Breast epithelium (tissue), 4 donors: ENCODE results near the gene CDK10. TPM values are rescaled to one million over a fixed set of nuclear protein-coding genes. Genes with fewer than 3 reads are reported as not detected.

Source experiments
- DNase-seq, 2 donors: peaks; one replicate each; pipeline ENCODE4 v3.0.0-alpha.2; 2019; ENCODE audit warnings: low spot score in 2 of 2
- H3K27ac ChIP-seq, 2 donors: fragments of 200-600 bp; sonication (generic) in 1 of 2; one replicate each; pipeline ENCODE4 v1.5.1; 2016 to 2019; ENCODE audit warnings: mild to moderate bottlenecking in 1 of 2
- H3K27me3 ChIP-seq, 2 donors: fragments of 200-600 bp; sonication (generic) in 1 of 2; one replicate each; pipeline versions ENCODE4 v1.5.1 to v1.6.0; 2017 to 2019; ENCODE audit warnings: control low read depth in 1 of 2, mild to moderate bottlenecking in 1 of 2
- H3K36me3 ChIP-seq: fragments of 200-600 bp; one replicate; pipeline ENCODE4 v1.5.1; 2019
- H3K4me1 ChIP-seq, 2 donors: fragments of 200-600 bp; sonication (generic); one replicate each; pipeline ENCODE4 v1.5.1; 2016 to 2019; ENCODE audit warnings: control low read depth in 1 of 2
- H3K4me3 ChIP-seq, 3 donors: fragments of 200-600 bp; sonication (generic); 1 replicate in 2 of 3; 2 replicates in 1 of 3; pipeline ENCODE4 v1.5.1; 2016 to 2019; ENCODE audit warnings: mild to moderate bottlenecking in 3 of 3, moderate library complexity in 2 of 3
- H3K9me3 ChIP-seq, 2 donors: fragments of 200-600 bp; sonication (generic) in 1 of 2; one replicate each; pipeline ENCODE4 v1.5.1; 2016 to 2019; ENCODE audit warnings: control low read depth in 1 of 2
- CTCF ChIP-seq, 3 donors: fragments of 450-650 bp; IDR thresholded peaks; one replicate each; pipeline ENCODE4 v1.5.1; 2016 to 2017; ENCODE audit warnings: antibody characterized with exemption in 3 of 3, mild to moderate bottlenecking in 3 of 3, moderate library complexity in 3 of 3
- POLR2A ChIP-seq: fragments of 450-650 bp; IDR thresholded peaks from one replicate; pipeline ENCODE4 v1.6.1; 2016; ENCODE audit warnings: antibody characterized with exemption, mild to moderate bottlenecking, moderate library complexity
- POLR2AphosphoS5 ChIP-seq, 3 donors: sonication (generic); formaldehyde crosslinking; IDR thresholded peaks; one replicate each; pipeline ENCODE4 v1.6.1; 2017; ENCODE audit warnings: antibody characterized with exemption in 3 of 3
- intact Hi-C: fragments of 100-400 bp; cut with DNase I; formaldehyde crosslinking; loops from one replicate; pipeline ENCODE4 v1.15.1; 2023; ENCODE audit warnings: low total_unique reads
- total RNA-seq, 3 donors: library from RNA; depleted of rRNA; stranded (reverse); fragments of >200 nt; gene quantifications; one replicate each; pipeline ENCODE4 v1.1.0, GENCODE V29; 2016

CDK10 gene
- total RNA-seq, 3 donors from 2014 or later = 31.2 to 84.9 (median 67.2) TPM

- Histone ChIP-seq H3K27ac (no peak overlapping the region), H3K4me3 (no peak overlapping the region), H3K27me3 (no peaks in the 10 kb centered on the region), H3K9me3 (no peaks in the 10 kb centered on the region), H3K36me3 (no peaks in the 10 kb centered on the region), H3K4me1 (peaks cover 0 to 9% of the 10 kb centered on the region in 2 donors)
- no peak for DNase-seq
- intact Hi-C loops = no loop called here
- TF ChIP-seq POLR2A (no peak), CTCF (IDR thresholded peaks at IDR 0.05) (no peak), POLR2AphosphoS5 (IDR thresholded peaks at IDR 0.05) (no peak)
Observed at GRCh38 chr16:89707695-89708094, 21.2 kb downstream of the CDK10 start.

DNA sequence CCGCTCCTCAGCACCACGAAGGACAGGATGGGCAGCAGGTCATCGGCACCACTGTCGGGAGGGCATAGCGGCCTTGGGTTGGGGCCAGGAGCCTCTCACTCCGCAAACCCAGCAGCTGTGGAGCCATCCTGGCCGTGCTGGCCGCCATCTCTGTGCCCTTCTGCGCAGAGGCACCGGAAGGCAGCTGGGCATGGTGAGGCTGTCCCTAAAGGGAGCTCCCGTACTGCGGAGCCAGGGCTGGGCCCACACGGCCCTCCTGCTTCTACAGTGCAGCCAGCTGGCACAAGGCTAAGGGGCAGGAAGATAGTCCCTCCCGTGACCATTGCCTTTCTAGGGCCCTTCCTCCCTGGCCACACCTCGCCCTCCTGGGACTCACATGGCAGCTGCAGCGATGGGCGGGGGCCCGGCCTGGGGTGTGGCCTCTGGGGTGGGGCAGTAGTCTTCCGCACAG lies 22.0 kb downstream of the CDK10 start:
- intact Hi-C loops = no loop called here
- TF ChIP-seq POLR2AphosphoS5 (IDR thresholded peaks at IDR 0.05) (no peak), POLR2A (no peak), CTCF (IDR thresholded peaks at IDR 0.05) (no peak)
- H3K36me3 ChIP-seq = no peaks in the 10 kb centered on the region

GRCh38 chr16:89709166-89709565 lies 22.7 kb downstream of the CDK10 start:
- no peak for DNase-seq
- no peaks in the 10 kb centered on the region for H3K9me3 ChIP-seq
- H3K27me3 ChIP-seq = no peaks in the 10 kb centered on the region
- intact Hi-C loops = no loop called here
- no peak overlapping the region for H3K27ac ChIP-seq
- no peak overlapping the region for H3K4me3 ChIP-seq
- peaks cover 0 to 9% of the 10 kb centered on the region in 2 donors for H3K4me1 ChIP-seq
- TF ChIP-seq POLR2A (no peak), POLR2AphosphoS5 (IDR thresholded peaks at IDR 0.05) (no peak), CTCF (IDR thresholded peaks at IDR 0.05) (no peak)
- H3K36me3 ChIP-seq = no peaks in the 10 kb centered on the region

More for the DNA sequence above, 22.0 kb downstream of the CDK10 start:
- Histone ChIP-seq H3K27ac (no peak overlapping the region), H3K4me3 (no peak overlapping the region), H3K27me3 (no peaks in the 10 kb centered on the region), H3K4me1 (peaks cover 0 to 9% of the 10 kb centered on the region in 2 donors), H3K9me3 (no peaks in the 10 kb centered on the region)
- no peak for DNase-seq

GRCh38 chr16:89709716-89710432 lies 23.4 kb downstream of the CDK10 start:
- H3K27me3 ChIP-seq = no peaks in the 10 kb centered on the region
- no peaks in the 10 kb centered on the region for H3K9me3 ChIP-seq
- no peaks in the 10 kb centered on the region for H3K36me3 ChIP-seq
- H3K27ac ChIP-seq = peak overlapping the region in 1 of 2 donors; percentile 71
- no peak overlapping the region for H3K4me3 ChIP-seq
- peaks cover 0 to 9% of the 10 kb centered on the region in 2 donors for H3K4me1 ChIP-seq
- DNase-seq = no peak
- TF ChIP-seq CTCF (IDR thresholded peaks at IDR 0.05) (no peak), POLR2A (no peak), POLR2AphosphoS5 (IDR thresholded peaks at IDR 0.05) (no peak)
- intact Hi-C loops = no loop called here

DNA sequence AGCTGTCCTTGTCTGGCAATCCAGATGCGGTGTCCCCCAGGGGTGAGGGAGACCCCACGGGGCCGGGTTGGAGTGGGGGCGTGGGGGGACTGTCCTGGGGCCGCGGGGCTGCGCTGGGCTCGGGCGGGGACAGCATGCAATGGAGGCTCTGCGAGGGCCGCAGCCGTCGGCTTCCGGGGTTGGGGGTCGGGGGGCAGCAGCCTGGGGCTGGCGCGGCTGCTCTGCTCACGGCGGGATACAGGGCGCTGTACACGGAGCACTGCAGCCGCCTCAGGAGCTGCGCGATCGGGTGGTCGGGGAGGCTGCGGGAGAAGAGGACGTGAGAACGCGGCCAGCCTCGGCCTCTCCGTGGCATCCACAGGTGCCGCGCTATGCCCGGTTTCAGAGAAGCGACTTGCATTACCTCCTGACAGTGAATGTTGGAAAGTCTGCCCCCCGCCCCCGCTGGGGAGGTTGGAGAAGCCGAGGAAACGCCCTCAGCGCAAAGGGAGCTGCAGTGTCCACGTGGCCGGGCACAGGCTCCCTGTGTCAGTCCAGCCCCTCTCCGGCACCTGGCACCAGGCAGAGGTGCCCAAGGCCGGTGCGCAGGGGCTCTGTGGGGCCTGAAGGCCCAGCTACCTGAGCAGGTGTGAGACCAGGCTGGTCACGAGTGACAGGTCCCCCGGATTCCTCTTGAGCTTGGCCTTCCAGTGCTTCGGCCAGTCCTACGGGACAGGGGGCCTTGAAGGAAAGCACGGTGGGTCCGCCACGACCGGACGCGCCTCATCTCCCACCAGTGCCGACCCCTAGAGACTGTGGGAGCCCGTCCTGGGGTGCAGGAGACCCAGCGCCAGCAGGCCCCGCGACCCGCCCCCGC lies 24.4 kb downstream of the CDK10 start:
- intact Hi-C loops = no loop called here
- Histone ChIP-seq H3K9me3 (no peaks in the 10 kb centered on the region), H3K4me3 (peak overlapping the region in 1 of 3 donors; percentile 66), H3K4me1 (peaks cover 0 to 9% of the 10 kb centered on the region in 2 donors), H3K36me3 (no peaks in the 10 kb centered on the region), H3K27ac (peak overlapping the region in 1 of 2 donors; percentile 71), H3K27me3 (no peaks in the 10 kb centered on the region)
- no peak for DNase-seq
- TF ChIP-seq CTCF (IDR thresholded peaks at IDR 0.05) (no peak), POLR2AphosphoS5 (IDR thresholded peaks at IDR 0.05) (no peak), POLR2A (no peak)
